ENCODE data around the gene PFKL.

- TF ChIP-seq, protein P1, sequence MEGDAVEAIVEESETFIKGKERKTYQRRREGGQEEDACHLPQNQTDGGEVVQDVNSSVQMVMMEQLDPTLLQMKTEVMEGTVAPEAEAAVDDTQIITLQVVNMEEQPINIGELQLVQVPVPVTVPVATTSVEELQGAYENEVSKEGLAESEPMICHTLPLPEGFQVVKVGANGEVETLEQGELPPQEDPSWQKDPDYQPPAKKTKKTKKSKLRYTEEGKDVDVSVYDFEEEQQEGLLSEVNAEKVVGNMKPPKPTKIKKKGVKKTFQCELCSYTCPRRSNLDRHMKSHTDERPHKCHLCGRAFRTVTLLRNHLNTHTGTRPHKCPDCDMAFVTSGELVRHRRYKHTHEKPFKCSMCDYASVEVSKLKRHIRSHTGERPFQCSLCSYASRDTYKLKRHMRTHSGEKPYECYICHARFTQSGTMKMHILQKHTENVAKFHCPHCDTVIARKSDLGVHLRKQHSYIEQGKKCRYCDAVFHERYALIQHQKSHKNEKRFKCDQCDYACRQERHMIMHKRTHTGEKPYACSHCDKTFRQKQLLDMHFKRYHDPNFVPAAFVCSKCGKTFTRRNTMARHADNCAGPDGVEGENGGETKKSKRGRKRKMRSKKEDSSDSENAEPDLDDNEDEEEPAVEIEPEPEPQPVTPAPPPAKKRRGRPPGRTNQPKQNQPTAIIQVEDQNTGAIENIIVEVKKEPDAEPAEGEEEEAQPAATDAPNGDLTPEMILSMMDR (IDR thresholded peaks at IDR 0.05; ENCODE audit: insufficient read depth, low read length): no peak
- TF ChIP-seq GABPA (IDR thresholded peaks at IDR 0.05; ENCODE audit: low read depth): no peak
Measured at GRCh38 chr21:44349416-44349846, 49.6 kb downstream of the PFKL start.

Measured in HL-60 (cell line).